Suppressor macrophage treated with lipopolysaccharide for 4 hours (primary cell): ENCODE results near the gene BMP2.

Experiments
- DNase-seq: peaks from one replicate; pipeline ENCODE4 v3.0.0-alpha.2; 2020

Gene BMP2

DNA sequence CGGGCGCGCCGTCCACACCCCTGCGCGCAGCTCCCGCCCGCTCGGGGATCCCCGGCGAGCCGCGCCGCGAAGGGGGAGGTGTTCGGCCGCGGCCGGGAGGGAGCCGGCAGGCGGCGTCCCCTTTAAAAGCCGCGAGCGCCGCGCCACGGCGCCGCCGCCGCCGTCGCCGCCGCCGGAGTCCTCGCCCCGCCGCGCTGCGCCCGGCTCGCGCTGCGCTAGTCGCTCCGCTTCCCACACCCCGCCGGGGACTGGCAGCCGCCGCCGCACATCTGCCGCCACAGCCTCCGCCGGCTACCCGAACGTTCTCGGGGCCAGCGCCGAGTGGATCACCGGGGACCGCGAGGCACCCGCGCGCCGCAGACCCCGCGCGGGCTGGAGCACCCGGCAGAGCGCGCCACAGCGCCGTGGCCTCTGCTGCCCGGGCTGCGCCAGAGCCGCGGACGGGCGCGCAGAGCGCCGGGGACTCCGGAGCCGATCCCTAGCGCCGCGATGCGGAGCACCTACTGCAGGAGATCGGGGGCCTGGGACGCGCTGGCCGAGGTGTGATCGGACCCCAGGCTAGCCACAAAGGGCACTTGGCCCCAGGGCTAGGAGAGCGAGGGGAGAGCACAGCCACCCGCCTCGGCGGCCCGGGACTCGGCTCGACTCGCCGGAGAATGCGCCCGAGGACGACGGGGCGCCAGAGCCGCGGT lies at the start of gene BMP2:
BMP2 (plus strand) TSS at position 151 of the 692 bp plus-strand sequence. CDS start 2,441 bp downstream, outside the sequence.
- DNase-seq = peak; percentile 76

DNA sequence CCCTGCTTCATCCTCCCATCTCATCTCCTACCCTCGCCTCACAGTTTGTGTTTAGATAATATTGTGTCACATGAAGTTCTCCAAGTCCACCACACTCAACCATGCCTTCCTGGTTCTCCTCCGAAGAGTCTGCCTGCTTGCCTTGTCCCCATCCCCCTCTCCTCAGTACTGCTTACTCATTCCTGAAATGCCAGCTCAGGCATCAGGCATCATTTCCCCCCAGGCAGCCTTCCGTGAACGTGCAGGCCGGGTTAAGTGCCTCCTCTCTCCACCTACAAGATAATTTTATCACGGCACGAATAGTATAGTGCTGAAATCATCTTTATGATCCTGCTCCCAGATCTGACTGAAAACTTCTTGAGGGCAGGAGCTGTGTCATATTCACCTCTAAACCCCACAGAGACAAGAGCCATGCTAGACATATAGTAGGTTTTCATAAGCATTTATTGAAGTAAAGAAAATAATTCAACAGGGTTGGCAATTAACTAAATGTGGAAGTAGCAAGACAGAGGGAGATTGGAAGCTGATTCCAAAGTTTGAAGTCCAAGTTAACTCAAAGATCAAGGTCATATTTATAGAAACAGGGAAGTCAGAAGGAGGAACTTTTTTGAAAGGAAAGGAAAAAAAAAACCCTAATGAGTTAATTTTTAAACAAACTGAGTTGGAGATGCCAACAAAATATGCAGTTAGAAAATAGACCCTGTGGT lies 48.7 kb upstream of the BMP2 start:
- peak; percentile 75 for DNase-seq

DNA sequence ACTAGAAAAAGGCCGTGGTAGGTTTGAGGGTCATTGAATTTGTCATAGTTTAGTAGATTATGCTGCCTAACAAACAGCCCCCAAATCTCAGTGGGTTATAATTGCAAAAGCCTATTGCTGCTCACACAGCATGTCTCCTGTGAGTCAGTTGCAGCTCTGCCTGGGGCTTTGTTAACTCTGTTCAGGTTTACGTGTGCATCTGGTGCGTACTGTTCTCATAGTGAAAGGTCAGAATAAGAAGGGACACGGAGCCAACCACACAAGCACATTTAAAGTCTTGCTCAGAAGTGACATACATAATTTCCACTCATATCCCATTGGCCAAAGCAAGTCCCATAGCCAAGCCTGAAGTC lies 48.1 kb upstream of the BMP2 start:
- peak; percentile 77 for DNase-seq

GRCh38 chr20:6726761-6727160 lies 40.7 kb upstream of the BMP2 start:
- DNase-seq = peak; percentile 37

- DNase-seq = no peak
Measured at GRCh38 chr20:6730672-6731328, 36.7 kb upstream of the BMP2 start.

DNA sequence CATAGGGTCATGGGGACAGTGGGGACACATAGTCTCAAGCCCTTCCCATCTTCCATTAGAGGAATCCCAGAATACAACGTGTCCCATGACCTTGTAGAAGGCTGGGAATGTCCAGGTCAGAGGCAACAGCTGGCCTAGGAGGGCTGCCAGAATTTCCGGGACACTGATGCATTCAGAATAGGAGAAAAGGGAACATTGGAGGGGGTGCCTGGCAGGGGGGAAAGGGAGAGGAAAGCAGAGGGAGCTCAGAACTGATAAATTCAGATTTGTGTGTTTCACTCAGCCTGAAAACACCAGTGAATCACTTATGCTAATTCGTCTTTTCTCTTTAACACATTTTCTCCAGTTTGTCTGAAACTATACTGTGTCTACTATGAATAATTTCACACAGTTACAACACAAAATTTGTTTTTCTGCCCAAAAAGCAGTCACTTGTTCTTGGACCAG lies 35.5 kb upstream of the BMP2 start:
- no peak for DNase-seq

GRCh38 chr20:6732851-6733250 lies 34.6 kb upstream of the BMP2 start:
- DNase-seq = no peak

DNA sequence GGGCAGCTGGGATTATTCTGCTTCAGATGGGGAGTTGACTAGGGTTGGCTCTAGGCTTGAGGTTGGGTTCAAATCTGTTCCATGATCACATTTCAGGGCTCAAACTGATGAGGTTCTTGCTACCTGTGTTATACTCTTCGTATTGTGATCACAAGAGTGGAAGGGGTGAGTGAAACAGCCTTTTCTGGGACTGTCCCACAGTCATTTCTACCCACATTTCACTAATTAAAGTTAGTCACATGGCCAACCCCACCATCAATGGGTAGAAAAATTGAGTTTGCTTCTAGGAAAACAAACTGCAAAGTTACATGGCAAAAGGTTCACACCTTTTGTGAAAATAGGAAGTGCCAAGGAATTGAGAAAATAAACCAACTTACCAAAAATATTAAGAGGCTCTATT lies 33.5 kb upstream of the BMP2 start:
- DNase-seq = no peak

DNA sequence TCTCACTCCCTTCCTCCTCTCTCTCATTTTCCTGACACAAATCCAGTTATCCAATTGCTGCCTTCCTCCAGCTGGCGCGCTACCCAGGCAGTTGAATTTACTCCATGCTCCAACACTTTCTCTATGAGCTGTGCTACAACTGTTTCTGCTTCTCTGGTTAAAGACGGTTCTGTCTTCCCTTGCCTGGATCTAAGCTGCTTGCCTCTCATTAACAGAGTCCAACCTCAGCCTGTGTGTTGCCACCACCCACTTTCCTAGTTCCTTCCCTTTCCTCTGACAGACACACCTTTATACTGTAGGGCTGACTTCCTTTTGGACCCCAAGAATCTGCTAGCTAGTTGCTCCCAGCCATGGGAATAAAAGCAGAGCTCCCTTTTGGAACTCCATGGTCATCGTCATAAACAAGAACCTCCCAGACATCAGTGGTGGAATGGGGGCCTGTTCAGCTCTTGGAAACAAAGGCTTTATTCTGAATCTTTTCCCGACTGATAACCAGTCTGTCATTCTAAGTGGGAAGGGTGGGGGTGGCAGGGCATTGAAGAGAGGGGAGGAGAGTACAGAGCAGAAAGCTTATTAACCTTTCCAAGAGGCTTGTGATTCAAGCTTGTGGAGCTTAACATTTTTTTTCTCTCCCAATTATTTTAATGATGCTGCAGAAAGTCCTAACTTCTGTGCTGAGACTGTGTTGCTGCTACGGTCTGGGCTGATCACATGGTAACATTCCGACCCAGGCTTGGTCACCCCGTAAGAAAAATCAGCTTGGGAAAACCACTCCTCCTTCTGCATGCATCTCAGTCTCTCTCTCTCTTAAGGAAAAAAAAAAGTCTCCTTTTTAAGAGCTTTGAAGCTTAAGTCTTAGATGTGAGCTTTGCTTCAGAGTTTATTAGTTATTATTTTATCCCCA lies 31.3 kb upstream of the BMP2 start:
- no peak for DNase-seq

GRCh38 chr20:6739406-6739805 lies 28.1 kb upstream of the BMP2 start:
- DNase-seq = no peak

GRCh38 chr20:6740096-6740495 lies 27.4 kb upstream of the BMP2 start:
- DNase-seq = no peak

DNA sequence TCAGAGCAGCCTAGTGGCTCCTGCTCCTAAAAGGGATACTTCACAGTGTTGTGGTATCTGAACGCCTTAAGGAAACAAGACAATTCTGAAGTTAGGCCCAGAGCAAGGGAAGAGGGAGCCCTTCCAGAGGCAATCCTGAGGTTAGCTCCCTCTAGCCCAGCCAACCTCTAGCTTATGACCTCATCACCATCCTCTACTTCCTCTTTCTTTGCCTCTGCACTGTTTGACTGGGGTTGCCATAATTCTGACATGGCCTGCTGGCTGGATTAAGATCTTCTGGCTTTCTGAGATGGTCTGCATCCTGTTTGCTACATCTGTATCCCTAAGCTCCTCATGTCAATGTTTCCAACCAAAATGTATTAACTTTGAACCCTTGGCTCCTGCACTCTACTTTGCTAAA lies 23.3 kb upstream of the BMP2 start:
- peak; percentile 62 for DNase-seq

DNA sequence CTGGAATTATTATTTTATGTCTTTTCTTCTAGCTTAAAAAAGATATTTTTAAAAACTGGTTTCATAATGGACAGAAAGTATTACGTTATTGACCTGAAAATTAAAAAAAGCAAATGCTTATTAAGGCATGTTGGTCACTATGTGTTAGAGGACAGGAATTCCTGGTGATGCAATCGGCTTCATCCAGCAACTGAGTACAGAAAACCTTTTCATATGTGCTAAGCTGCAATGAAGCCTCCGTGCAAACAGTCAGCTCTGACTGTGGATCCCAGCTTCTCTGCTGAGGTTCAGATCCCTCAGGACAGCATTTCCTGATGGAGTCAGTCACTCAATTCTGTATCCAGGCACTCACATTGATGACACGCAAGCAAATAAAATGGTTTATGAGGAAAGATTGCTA lies 22.7 kb upstream of the BMP2 start:
- DNase-seq = no peak

DNA sequence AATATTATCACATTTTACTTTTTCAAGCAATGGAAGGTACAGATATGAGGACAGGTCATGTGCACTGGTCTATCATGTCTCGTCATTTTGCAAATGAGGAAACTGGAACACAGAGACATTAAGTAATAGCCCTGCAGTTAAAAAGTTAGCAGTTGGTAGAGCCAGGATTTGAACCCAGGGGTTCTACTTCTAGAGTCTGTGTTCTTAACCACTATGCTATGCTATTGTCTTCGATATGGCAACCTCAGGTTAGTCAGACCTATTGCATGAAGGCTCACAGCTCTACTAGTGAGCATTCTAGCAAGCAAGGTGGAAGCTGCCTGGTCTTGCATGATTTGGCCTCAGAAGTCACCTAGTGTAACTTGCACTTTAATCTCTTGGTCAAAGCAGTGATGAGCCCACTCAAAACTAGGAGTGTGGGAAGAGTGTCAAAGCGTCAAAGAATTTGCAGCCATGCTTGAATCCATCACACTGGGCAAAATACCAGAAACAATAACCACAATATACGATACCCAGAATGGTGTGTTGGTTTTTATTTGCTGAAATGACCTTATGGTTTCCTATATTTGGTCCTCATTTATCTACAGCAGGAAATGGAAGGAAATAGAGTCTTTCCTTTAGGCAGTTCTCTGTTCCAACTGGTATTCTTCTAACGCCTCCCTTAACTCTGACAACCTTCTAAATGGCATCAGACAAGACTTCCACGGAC lies 20.4 kb upstream of the BMP2 start:
- no peak for DNase-seq

DNA sequence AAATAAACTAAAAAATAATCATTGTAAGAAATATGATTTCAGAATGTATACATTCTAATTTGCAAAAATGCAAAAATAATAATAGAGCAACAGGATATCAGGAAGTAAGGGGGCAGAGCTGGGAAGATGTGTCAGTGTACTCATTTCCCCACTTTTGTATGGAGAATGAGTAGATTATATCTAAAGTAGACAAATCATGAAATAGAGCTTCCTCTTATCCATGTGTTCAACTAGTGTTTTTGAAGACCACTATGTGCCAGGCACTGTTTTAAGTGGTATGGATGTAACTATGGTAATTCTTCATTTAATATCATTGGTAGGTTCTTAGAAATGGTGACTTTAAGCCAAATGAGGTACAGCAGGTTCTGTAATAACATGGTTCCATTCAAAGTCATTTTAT lies 17.0 kb upstream of the BMP2 start:
- no peak for DNase-seq

GRCh38 chr20:6756693-6757595 lies 10.5 kb upstream of the BMP2 start:
- DNase-seq = no peak

DNA sequence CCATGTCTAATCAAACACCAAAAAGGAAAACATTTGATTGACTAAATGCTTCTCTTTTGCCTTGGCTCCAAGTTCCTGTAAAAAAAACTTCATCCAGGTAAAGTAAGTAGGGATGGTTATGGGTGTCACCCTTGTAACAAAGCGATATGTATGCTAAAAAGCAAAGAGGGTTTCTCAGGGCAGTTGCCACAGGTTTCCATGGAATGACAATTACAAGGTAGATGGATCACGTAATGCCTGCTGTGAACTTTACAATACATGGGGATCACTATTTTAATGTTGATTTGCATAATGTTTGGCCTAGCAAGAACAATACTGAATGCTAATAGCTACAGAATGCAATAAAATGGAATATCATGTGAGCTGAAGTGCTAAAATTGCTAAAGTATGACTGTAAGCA lies 2.9 kb upstream of the BMP2 start:
- no peak for DNase-seq

- peak; percentile 64 for DNase-seq
Measured at GRCh38 chr20:6765469-6766058, 1.9 kb upstream of the BMP2 start.

DNA sequence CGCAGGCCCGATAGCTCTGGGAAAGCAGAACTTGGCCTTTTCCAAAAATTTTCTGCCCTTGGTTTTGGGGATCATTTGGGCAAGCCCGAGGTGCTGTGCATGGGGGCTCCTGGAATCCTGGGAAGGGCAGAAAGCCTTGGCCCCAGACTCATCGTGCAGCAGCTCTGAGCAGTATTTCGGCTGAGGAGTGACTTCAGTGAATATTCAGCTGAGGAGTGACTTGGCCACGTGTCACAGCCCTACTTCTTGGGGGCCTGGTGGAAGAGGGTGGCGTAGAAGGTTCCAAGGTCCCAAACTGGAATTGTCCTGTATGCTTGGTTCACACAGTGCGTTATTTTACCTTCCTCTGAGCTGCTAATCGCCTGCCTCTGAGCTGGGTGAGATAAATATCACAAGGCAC lies 1.1 kb upstream of the BMP2 start:
- DNase-seq = no peak

DNA sequence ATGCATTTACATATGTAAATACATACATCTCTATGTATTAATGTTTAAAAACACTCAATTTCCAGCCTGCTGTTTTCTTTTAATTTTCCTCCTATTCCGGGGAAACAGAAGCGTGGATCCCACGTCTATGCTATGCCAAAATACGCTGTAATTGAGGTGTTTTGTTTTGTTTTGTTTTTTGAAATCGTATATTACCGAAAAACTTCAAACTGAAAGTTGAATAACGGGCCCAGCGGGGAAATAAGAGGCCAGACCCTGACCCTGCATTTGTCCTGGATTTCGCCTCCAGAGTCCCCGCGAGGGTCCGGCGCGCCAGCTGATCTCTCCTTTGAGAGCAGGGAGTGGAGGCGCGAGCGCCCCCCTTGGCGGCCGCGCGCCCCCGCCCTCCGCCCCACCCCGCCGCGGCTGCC lies 355 bp upstream of the BMP2 start:
- no peak for DNase-seq
